AG08395 (cell line): ENCODE measurements around the gene GPRIN2.

ENCODE experiments used
- DNase-seq: peaks from one replicate; pipeline ENCODE4 v3.0.0; 2012; ENCODE audit warnings: mixed read lengths, low spot score

The GPRIN2 gene

DNA sequence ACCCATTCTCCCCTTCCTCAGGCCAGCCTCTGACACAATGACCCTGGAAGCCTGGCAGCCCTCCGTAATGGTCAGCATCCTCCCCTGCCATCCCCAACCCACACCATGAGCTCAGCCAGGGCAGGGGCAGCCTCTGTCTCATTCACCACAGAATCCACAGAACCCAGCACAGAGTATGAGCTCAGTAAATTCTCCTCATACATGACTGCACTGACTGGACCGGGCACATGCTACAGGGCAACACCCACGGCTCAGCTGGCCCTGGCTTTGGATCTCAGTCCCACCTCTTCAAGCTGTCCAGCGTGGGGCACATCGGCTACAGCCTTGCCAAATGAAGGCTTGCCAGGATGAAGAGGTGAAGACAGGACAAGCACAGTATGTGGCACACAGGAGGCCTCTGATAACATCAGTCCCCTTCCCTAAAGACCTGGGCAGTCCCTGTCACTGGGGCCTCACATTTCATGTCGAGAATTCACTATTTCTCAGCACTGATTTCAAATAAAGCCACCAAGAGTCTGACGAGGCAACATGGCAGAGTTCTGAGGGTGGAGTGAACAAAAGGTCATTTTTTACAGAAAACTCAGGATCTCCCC is 7.9 kb downstream of the GPRIN2 start:
- no peak for DNase-seq

DNA sequence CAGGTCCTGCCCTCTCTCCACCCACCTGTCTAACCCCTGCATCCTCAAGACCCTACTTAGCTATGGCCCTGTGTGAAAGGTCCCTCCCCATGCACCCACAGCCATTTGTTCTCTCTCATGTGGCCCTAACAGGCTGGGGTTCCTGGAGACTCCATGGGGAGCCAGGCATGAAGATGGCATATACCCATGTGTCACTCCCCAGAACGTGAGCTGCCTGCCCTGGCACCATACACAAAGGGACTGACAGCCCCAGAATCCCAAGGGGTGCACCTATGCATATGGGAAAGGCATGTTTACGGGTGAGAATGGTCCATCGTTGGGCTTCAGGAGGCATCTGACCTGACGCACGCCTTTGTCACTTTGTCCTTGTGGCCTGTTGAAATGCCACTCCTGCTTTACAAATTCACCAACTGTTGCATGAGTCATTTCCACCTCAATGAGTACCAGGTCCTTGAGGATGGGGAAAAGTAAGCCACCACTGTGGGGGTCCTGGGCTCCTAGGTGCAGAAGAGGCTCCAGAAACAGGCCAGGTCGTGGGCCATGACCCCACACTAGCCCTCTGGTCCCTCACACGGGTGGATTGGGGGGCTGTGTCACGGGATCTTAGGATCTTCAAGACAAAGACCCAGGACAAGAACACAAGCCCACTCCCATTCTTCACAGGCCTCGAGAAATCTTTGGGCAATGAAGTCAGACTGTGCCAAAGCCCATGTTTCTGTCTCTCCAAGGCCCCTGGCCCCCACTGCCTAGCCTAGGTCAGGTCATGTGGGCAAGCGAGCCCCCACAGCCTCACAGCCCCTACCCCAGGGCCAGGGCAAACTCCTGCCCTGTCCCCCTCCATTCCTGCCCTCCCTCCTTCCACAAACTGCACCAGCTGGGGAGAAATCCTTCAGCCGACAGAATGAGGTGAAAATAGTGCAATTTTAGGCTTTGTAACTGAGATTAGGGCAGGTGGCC is 8.6 kb downstream of the GPRIN2 start:
- no peak for DNase-seq

DNA sequence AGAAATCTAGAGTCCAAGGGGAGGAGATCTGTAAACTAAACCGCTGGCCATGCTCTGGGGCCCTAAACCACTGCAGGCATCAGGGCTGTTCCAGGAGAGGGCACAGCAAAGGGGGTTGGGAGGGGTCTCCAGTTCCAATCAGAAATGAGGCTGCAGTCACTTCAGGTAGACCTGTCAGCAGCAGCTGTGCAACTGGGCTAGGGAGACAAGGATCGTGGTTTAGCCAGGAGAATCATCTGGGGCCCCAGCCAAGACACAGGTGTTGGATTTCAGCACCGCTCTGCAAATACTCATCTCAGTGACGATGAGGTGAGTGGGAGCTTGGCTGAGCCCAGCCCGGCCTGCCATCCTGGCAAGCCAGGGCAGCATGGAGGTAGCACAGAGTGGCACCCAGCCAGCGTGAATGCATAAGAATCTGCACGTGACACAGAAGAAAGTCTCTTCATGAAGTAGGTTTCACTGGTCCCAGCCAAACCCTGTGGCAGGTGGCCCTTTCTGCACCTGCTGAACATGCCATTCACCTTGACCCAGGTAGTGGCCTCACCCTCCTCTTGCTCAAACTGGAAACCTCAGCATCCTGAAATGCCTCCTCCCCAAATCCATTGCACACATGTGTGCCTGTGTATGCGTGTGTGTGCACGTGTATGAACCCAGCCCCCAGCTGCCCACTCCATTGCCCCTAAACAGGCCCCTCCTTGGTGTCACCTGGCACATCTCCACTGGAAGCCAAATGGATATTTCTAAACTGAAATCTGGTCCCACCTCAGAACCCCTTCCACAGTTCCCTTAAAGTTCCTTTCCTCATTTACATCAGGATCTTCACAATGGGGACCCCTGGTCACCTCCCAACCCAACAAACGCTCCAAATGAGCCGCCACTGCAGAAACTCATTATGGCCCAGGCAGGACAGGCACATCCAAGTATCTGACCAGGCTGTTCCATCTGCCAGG is 9.6 kb downstream of the GPRIN2 start:
- DNase-seq, result no peak

DNA sequence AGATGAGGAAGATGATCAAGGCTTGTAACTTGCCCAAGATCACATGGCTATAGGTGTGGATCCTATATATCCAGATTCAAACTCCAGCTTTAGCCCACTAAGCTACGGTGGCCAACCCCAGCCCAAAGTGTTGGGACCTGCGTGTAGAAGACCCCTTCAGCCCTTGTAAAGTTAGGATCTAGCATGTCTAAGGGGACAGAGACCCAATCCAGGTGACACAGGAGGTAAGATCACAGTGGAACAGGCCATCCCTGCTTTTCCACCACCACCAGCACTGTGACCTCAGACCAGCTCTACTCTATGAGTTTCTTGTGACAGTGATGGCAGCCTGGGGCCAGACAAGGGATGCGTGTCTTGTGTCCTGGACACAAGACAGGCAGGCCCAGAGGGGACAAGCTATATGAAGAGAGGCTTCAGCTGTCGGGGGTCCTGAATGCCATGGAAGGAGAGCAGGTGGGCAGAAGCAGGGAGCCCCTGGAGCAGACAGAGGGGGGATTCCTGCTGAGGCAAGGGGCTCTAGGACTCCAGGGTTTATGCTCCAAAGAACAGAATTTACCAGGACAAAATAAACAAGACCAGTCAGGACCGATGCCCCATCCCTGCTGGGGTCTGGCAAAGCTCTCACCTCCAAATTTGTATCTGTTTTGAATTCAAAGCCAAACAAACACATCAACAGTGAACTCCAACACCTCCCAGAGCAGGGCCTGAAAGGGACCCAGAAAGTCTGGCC is 10.4 kb downstream of the GPRIN2 start:
- DNase-seq, result no peak

DNA sequence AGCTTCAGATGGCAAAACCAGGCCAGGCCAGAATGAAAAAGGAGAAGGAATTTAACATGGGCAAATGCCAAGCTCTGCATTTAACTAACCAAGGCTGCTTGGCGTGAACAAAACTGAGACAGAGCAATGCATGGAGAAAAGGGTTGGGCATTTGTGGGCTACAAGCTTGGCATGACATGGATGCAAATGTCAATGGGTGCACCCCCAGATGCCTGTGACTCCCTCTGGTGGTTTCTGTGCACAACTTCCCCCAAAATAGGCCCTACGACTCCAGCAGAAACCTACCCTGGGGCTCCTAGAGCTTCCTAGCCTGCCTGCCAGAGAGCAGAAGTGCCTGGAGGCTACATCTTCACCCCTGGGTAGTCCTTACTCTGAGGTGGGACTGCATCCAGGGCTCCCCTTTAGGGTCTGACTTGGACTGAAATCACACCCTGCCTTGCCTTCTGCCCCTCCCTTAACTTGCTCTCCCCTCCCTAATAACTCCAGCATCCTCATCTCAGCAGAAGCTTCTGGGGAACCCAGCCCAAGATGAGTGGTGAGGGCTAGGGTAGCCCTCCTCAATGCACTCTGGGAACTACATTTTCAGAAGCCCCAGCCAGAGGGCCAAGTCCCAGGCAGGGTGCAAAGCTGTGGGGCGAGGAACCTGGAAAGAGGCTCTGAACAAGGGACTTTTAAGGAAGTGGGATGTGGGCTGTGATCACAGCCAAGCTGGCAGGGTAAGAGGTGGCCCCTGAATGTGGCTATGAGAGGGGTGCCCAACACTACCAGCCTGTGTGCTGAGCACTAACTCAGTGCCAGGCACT is 11.3 kb downstream of the GPRIN2 start:
- peak; percentile 60 for DNase-seq

DNA sequence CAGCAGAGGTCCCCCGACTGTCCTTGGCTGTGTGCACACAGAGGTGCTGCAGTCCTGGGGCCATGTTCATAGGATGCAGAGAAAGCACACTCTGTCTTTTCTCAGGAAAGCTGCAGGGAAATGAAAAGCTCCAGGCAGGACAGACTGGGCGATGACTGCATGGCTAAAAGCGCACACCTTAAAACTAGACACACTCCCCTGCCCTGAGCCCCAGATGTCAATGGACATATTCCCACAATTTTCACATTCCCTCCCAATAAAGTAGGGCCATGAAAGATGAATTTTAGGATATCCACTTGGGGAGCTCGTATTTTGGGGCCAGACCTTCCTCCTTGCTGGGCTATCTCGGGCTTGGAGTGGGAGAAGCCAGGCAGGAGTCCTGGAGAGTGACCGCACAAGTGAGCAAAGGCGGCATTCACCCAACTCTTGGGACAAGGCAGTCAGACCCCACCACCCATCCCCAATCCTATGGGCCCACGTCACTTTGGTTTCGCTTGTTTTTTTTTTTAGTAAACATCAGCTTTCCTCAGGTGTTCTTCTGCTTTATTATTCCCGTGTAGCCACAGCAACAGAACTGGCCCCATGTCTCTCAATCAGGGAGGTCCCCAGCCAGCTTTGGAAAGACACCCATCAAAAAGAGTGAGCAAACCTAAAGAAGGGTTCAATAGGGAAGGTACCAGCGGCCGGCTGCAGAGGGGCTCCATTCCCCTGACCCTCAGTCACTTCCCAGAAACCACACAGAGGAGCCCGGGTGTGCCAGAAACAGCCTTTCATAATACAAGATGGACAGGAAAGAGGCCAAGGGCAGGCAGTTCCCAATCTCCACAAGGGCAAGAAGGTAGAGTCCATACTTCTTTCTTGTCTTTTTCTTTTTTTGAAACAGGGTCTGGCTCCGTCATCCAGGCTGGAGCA is 12.7 kb downstream of the GPRIN2 start:
- DNase-seq, result no peak

DNA sequence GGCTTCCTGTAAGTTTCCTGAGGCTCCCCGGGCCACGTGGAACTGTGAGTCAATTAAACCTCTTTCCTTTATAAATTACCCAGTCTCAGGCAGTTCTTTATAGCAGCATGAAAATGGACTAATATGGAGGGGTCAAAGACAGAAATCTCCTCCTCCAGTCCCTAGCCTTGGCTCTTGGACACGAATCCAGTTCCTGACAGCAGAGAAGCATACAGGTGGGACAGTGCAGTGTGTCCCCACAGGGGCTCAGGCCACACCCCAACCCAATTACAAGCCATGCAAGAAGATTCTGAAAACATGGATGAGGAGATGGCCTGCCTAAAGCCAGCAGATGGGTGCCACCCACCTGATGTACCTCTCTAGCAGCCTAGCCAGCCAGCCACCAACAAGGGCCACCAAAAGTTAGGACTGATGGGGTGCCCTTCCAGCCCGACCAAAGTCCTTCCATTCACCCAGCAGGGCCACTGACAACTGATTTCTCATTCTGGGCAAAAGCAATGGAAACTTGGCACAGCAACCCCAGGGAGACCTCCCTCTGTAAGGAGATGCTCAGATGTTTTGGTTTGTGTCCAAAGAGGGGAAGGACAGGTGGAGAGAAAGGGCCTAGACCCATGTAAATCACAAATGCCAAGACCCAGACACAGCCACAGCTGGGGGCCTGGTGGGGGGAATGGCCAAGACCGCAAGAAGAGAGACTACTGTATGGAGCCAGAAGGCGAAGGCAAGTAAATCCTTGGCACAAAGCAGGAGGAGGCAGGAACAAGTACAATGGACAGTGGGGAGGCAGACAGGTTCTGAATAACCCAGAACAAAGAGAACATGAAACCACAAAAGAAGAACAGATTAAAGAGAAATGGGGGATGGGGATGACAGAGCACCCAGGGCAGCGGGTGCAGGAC is 13.6 kb downstream of the GPRIN2 start:
- DNase-seq, result no peak

DNA sequence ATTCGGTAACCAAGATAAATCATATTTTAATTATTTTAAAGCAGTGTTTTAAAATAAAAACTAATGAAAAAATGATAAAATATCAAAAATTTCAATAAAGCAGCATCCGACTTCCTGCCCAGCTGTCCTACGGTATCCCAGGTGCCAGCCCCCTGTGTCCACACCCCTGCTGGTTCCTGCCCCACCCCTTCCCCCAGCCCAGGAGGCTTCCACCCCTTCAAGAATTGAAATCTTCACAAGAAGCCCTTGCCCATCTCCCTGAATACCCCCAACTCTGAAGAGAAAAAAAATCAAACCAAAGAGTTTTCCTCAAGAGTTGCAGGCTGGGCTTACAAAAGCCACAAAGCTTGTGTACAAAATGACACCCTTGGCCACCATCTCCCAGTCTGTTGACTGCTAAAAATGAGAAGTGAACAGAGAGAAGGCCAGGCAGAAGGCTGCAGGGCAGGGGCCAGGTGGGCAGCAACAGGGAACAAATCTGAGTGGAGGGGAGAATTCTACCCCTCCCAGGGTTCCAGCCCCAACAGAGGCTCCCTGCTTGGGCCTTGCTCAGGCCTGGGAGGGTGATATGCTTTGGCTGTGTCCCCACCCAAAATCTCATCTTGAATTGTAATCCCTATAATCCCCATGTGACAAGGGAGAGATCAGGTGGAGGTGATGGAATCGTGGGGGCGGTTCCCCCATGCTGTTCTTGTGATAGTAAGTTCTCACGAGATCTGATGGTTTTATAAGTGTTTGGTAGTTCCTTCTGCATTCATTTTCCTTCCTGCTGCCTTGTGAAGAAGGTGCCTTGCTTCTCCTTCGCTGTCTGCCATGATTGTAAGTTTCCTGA is 14.5 kb downstream of the GPRIN2 start:
- DNase-seq, result no peak

DNA sequence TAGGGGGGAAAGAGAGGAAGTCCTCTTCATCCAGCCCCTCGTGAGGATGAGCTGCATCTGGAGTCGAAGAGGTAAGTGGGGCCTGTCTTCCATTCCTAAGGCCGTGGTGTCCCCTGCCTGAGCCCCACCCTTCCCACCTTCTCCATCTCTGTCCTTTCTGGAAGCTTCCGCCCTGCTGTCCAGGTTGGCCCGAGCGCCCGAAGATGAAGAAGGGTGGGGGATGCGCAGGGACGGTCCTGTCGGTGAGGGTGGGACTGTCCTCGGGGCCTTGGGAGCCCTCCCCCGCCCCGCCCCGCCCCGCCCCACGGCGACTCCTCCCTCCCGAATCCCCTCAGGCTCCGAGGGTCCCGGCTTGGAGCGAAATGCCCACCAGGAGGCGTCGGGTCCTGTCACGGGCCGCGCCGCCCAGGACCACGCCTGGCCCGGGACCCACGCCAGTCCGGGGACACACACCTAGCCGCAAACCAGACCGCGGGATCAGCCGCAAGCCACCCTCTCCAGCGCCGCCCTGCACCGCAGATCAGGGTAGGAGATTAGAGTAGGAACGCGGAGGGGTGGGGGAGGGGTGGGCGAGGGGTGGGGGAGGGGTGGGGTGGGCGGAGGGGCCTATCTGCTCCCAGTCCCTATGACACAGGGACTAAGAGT is 15.3 kb downstream of the GPRIN2 start:
- DNase-seq, result no peak

DNA sequence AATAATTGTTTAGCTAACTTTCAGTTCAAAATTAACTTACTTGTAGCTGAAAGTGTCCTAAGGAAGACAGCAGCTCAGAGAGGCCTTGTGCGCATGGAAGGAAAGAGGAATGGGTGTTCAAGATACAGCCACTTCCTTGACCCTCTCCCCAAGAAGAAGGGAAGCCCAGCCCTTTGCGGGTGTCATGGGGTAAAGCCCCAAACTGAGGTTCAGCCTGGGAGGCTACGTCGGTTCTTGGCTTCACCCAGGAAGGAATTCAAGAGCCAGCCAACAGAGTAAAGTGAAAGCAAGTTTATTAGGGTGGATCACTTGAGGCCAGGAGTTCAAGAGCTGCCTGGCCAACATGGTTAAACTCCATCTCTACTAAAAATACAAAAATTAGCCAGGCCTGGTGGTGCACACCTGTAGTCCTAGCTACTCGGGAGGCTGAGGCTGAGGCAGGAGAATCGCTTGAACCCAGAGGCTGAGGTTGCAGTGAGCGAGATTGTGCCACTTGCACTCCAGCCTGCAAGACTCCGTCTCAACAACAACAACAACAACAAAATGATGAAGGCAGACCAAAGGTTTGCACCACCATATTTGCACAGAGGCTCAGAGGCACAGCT is 15.9 kb downstream of the GPRIN2 start:
- no peak for DNase-seq

DNA sequence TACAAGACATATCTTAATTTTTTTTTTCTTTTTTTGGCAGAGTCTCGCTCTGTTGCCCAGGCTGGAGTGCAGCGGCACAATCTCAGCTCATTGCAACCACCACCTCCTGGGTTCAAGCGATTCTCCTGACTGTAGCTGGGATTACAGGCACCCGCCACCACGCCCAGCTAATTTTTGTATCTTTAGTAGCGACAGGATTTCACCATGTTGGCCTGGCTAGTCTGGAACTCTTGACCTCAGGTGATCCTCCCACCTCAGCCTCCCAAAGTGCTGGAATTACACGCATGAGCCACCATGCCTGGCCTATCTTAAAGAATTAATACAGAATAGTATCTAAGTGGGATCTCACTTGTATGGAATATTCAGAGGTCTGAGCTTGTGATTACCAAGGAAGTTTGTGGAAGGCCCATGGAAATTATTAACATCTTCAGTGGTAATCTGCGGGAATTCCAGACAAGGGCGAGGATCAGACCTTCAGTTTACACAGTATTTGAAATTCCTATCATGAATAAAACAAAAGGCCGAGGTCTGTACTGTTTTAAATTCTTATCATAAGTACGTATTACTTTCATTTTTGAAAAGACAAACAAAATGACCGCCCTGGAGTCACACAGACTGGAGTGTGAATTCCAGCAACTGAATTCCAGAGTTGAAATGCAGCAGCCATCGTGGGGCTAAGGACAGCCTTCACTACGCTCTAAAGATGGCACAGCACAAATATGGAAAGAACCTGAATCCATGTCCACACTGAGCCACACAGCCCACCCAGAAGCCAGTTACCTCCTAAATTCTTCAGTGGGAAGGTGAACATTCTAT is 16.7 kb downstream of the GPRIN2 start:
- DNase-seq, result no peak

DNA sequence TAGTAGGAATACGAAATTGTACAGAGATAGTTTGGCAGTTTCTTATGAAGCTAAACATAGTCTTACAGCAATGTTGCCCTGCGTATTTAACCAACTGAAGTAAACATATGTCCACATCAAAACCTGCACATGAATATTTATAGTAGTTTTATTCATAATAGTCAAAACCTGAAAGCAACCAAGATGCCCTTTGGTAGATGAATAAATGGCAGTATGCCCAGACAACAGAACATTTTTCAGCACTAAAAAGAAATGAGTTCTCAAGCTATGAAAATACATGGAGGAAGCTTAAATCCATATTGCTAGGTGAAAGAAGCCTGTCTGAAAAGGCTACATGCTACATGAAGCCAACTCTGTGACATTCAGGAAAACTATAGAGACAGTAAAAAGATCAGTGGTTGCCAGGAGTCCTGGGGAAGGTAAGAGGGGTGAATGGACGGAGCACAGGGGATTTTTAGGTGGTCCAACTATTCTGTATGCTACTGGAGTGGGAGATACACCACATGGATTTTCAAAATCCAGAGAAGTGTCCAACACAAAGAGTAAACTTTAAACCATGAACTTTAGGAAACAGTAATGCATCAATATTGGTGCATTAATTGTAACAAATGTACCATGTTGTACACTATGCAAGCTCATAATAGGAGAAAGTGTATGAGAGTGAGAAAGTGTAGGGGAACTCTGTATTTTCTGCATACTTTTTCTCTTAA is 17.6 kb downstream of the GPRIN2 start:
- no peak for DNase-seq

DNA sequence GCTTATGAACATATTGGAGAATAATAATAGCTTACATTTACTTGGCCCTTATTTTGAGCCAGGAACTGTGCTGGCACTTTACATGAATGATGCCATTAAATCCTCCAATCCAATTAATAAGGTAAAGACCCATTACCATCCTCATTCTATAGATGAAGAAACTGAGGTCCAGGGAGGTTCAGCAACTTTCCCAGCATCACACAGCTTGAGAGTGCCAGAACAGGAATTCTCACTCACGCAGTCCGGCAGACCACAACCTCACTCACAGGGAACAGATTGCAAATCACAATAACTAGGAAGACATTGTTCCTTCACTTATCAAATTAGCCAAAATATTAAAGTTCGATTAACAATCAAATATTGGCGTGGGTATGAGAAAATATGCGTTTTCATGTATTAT is 18.3 kb downstream of the GPRIN2 start:
- DNase-seq, result no peak

DNA sequence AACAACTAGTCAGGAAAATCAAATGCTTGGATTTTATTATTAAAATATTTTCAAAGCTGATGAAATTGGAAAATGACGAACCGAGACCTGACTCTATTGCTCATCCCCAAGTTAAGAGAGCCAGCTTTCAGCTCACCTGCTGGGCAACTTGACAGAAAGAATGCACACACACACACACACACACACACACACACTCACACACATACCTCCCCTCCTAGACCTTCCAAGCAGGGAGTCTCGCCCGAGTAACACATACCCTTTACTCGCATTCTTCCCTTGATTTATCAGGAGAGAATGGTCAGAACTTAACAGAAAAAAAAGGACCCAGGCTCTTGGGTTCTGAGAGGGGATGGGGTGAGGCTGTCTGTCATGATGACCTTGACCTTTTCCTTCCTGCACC is 19.1 kb downstream of the GPRIN2 start:
- DNase-seq, result no peak

DNA sequence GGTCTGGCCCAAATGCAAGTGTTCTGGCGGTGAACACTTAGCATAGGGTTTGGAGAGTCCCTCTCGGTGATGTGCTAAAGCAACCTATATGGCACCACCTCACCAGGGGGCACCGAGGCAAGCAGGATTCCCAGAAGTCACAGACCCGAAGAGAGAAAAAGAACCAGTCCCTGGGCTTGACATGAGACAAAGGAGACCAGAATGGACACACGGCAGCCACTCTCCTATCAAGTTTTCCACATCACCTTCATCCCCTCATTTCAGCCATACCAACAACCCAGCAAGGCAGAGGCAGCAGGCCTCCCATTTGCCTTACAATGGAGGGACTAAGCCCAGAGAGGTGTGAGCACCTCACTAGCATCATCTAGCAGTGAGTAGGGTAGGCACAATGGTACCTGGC is 19.7 kb downstream of the GPRIN2 start:
- no peak for DNase-seq
